GM20431 (cell line): ENCODE measurements around the gene PTPRJ.

Experiments
- in situ Hi-C: fragments of 300-500 bp; cut with MseI, MboI; formaldehyde crosslinking; loops from one replicate; pipeline ENCODE4 v1.15.0; 2020; ENCODE audit warnings: low sequenced_read_pairs; ENCODE audit not compliant: unreplicated experiment

The PTPRJ gene

GRCh38 chr11:47992959-47993820, 12.8 kb downstream of the PTPRJ start:
- in situ Hi-C loops, result no loop called here

DNA sequence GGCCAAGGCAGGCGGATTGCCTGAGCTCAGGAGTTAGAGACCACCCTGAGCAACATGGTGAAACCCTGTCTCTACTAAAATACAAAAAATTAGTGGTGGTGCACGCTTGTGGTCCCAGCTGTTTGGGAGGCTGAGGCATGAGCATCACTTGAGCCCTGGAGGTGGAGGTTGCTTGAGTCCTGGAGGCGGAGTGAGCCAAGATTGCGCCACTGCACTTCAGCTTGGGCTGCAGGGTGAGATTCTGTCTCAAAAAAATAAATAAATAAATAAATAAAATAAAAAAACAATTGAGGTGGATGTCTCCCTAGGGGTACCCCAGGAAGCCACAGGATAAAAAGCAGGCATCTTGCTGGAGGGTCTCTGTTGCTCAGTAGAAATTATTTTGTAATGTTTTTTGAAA, 14.1 kb downstream of the PTPRJ start:
- in situ Hi-C loops, result no loop called here

- in situ Hi-C loops, result no loop called here
Observed at GRCh38 chr11:47995360-47995769, 15.0 kb downstream of the PTPRJ start.

- in situ Hi-C loops, result no loop called here
Observed at GRCh38 chr11:47997063-47998053, 17.0 kb downstream of the PTPRJ start.

GRCh38 chr11:47998345-47998732, 18.0 kb downstream of the PTPRJ start:
- in situ Hi-C loops, result no loop called here

DNA sequence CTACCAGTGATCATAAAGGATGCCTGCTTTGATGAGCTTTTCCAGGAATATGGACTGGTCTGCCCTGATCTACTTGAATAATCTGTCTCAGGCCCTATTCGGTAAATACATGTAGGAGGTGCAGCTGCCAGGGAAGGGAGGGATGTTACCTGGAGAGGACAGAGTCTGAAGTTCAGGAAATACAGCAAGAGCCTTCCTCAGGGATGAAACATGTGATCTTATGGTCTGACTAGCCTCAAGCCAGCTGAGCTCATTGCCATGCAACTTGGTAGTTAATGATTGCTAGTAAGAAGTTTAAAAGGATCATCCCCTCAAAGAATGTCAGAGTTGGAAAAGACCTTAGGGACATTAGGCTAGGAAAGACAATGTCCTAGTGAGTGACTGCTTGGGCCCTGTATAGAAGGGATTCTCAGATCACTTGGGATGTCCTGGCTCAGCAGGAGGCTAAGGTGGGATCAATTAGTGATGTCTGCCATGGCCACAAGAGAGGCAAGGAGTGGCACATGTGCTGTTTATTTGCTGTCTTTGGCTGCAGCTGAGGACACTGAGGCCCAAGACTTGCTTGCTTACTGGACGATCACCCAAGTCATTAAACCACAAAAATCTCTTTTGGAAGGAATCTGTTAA, 18.5 kb downstream of the PTPRJ start:
- in situ Hi-C loops, result no loop called here

DNA sequence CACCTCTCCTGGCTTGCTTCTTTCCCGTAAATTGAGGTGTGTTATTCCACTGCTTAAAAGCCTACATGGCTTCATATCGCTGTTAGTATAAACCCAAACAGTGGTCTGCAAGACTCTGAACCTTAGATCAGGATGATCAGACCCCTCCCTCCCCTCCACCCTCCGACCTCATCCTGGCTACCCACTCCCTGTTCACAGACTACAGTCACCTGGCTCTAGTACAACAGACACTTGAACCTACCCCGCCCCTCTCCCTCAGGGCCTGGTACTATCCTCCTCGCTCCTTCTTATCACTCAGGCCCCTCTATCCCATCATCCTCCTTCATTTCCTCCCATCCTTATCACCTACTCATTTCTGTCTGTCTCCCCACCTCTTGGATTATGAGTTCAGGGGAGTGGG, 20.1 kb downstream of the PTPRJ start:
- in situ Hi-C loops, result no loop called here

GRCh38 chr11:48001438-48002021, 21.2 kb downstream of the PTPRJ start:
- in situ Hi-C loops, result no loop called here

DNA sequence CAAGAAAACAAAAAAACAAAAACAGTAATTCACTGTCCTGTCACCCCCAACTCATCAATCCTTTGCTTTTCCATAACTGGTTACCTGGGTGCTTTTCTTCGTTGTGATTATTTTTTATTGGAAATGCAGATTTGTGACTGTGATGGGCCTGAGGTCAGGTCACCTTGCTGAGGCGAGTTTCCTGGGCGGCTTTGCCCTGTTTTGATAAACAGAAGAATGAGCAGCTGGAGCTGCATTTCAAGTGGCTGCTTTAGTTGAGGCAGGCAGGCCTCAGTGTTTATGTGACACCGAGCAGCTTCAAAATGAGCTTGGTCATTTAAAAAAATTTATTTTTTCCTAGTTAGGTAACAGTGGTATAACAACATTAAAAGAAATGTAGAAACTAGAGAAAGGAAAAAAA, 22.2 kb downstream of the PTPRJ start:
- in situ Hi-C loops, result no loop called here

DNA sequence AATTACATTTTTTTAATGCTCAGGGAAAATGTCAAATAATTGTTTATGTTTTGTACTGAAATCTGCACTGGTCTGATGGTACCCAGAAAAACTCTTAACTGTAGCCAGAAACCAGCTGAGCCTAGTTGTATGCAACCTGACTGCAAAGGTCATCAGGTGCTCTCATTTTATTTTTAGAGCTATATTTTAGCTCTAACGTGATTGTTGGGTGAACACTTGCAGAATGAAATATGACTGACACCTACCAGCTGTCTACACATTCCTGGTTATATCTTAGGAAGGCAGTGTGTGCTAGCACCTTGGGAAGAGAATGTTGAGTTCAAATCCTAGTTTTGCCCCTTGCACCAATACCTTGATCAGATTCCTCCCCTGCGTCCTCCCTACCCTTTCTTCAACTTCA, 23.6 kb downstream of the PTPRJ start:
- in situ Hi-C loops, result no loop called here

- in situ Hi-C loops, result no loop called here
Observed at GRCh38 chr11:48004456-48004855, 24.1 kb downstream of the PTPRJ start.

DNA sequence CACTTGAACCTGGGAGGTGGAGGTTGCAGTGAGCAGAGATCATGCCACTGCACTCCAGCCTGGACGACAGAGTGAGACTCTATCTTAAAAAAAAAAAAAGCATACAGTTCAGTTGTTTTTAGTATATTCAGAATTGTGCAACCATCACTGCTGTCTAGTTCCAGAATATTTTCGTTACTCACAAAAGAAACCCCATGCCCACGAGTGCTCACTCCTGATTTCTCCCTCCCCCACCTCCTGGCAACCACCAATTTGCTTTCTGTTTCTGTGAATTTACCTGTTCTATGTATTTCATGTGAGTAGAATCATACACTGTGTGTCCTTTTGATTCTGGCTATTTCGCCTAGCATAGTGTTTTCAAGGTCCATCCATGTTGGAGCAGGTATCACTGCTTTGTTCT, 24.8 kb downstream of the PTPRJ start:
- in situ Hi-C loops, result no loop called here

DNA sequence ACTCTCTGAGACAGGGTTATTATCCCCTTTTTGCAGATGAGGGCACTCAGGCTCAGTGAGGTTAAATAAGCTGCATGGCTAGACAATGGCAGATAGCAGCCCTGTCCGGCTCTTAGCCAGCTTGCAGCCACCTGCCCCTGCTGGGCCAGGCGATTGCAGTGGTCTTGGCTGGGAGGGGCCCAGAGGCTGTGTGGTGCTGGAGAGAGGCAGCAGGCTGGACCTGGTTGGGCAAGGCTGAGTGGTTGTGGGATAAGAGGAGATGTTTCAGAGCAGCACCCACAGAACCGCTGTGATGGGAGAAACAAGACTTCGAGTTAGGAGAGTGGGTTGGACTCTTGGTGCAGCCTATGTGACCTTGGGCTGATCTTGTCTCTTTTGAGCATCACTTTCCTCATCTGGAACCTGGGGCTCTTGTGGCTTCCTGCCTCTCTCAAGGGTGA, 25.5 kb downstream of the PTPRJ start:
- in situ Hi-C loops, result no loop called here

- in situ Hi-C loops, result no loop called here
Observed at GRCh38 chr11:48006301-48006992, 26.1 kb downstream of the PTPRJ start.

DNA sequence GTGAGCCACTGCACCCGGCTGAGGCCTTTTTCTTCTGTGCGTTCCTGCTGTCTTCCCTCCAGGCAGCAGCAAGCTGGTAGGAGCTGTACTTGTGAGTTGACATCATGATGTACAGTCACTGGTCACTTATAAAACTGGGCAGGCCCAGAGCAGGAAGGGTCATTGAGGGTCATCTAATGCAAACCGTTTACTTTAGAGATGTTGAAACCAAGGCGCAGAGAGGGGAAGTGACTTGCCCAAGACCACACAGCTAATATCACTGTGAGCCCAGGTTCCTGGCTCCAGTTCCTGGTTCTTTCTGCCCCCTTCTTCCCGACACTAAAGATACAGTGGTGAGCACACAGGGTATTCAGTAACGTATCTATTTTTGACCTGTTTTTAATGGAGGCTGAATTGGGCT, 27.3 kb downstream of the PTPRJ start:
- in situ Hi-C loops, result no loop called here

GRCh38 chr11:48008951-48009270, 28.6 kb downstream of the PTPRJ start:
- in situ Hi-C loops, result no loop called here

- in situ Hi-C loops, result no loop called here
Observed at GRCh38 chr11:48011102-48011797, 30.9 kb downstream of the PTPRJ start.

DNA sequence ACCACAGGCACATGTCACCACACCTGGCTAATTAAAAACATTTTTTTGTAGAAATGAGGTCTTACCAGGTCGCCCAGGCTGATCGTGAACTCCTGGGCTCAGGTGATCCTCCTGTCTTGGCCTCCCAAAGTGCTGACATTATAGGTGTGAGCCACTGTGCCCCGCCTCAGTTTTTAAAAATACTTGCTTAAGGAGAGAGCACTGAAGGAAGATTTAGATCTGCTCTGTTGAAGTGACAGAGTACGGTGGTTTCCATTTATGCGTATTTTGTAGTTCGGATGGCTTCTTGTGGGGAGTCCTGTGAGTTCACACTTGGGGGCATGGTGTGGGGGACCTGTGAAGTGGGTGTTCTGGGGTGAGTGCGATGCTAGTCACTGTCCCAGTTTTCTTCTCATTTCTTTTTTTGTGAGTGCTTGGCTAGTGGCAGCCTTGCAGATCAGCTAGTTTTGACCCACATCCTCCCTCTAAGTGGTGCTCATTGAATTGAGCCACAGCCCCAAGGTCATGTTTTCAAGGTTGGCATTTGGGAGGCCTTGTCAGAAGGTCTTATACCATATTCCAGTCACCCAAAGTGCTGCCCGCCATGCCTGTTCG, 31.5 kb downstream of the PTPRJ start:
- in situ Hi-C loops, result no loop called here
